ENCODE results near the gene CIAO2A.

DNA sequence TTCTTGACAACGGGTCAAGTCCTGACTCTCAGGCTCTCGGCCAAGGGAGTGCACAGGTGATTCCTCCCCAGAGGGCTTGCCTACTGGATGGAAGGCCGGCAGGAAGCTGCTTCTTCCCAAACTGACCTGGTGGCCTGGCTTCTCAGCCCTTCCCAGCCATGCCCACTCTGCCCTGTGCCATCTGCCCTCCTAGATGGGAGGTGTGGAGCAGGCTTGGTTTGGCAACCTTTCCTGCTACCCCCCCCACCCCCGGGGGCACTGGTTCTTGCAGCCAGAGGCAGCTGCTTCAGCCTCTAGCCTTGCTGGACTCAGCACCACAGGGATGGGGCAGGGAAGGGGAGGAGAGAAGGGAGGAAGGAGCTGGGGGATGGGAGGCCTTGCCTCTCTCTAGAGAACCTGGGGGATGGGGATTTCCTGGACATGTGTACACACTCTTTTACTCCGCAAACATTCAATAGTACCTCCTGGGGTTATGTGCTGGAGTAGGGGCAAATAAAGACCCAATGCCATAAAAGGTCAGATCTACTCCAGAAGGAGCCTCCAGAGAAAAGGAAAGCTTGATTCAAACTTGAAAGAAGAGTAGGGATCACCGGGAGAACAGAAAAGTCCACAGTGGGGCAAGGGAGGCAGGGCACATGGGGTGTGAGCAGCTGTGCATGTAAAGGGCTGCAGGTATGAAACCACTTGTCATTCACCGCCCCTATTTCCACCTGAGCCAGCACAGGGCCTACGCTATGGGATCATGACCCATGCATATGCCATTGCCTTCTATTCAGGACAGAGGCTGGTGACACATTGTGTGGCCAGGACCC is 43.2 kb downstream of the CIAO2A start:
- TF ChIP-seq, protein P1, sequence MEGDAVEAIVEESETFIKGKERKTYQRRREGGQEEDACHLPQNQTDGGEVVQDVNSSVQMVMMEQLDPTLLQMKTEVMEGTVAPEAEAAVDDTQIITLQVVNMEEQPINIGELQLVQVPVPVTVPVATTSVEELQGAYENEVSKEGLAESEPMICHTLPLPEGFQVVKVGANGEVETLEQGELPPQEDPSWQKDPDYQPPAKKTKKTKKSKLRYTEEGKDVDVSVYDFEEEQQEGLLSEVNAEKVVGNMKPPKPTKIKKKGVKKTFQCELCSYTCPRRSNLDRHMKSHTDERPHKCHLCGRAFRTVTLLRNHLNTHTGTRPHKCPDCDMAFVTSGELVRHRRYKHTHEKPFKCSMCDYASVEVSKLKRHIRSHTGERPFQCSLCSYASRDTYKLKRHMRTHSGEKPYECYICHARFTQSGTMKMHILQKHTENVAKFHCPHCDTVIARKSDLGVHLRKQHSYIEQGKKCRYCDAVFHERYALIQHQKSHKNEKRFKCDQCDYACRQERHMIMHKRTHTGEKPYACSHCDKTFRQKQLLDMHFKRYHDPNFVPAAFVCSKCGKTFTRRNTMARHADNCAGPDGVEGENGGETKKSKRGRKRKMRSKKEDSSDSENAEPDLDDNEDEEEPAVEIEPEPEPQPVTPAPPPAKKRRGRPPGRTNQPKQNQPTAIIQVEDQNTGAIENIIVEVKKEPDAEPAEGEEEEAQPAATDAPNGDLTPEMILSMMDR (IDR thresholded peaks at IDR 0.05), result no peak
- no peak for TF ChIP-seq ZFX (IDR thresholded peaks at IDR 0.05; ENCODE audit: borderline replicate concordance)
